Gastroesophageal sphincter (tissue), 3 donors: ENCODE measurements around the gene TJAP1.

Experiments
- POLR2A ChIP-seq, 2 donors: fragments of 450-650 bp; IDR thresholded peaks; one replicate each; pipeline ENCODE4 v1.6.1; 2017; ENCODE audit warnings: antibody characterized with exemption in 2 of 2, mild to moderate bottlenecking in 2 of 2, moderate library complexity in 1 of 2
- TF ChIP-seq, protein P1 (sequence below), 4 experiments: fragments of 200-600 bp in 2 of 4; fragments of 450-650 bp in 2 of 4; sonication (generic) in 1 of 4; IDR thresholded peaks; one replicate each; pipeline ENCODE4 v1.5.1; 2017 to 2019; ENCODE audit warnings: antibody characterized with exemption in 4 of 4, mild to moderate bottlenecking in 2 of 4, moderate library complexity in 2 of 4

DNA sequence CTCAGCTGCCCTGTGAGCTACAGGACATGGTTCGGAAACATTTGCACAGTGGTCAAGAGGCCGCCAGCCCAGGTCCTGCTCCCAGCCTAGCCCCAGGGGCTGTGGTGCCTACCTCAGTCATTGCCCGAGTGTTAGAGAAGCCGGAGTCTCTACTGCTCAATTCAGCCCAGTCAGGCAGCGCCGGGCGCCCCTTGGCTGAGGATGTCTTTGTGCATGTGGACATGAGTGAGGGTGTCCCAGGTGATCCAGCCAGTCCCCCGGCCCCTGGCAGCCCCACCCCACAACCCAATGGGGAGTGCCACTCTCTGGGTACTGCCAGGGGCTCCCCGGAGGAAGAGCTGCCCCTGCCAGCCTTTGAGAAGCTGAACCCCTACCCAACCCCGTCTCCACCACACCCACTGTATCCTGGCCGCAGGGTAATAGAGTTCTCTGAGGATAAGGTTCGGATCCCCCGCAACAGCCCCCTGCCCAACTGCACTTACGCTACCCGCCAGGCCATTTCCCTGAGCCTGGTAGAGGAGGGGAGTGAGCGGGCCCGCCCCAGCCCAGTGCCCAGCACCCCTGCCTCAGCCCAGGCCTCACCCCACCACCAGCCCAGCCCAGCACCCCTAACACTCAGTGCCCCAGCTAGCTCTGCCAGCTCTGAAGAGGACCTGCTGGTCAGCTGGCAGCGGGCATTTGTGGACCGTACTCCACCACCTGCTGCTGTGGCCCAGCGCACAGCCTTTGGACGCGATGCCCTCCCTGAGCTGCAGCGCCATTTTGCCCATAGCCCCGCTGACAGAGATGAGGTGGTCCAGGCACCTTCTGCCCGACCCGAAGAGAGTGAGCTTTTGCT lies 27.6 kb downstream of the TJAP1 start:
- TF ChIP-seq, protein P1, sequence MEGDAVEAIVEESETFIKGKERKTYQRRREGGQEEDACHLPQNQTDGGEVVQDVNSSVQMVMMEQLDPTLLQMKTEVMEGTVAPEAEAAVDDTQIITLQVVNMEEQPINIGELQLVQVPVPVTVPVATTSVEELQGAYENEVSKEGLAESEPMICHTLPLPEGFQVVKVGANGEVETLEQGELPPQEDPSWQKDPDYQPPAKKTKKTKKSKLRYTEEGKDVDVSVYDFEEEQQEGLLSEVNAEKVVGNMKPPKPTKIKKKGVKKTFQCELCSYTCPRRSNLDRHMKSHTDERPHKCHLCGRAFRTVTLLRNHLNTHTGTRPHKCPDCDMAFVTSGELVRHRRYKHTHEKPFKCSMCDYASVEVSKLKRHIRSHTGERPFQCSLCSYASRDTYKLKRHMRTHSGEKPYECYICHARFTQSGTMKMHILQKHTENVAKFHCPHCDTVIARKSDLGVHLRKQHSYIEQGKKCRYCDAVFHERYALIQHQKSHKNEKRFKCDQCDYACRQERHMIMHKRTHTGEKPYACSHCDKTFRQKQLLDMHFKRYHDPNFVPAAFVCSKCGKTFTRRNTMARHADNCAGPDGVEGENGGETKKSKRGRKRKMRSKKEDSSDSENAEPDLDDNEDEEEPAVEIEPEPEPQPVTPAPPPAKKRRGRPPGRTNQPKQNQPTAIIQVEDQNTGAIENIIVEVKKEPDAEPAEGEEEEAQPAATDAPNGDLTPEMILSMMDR (IDR thresholded peaks at IDR 0.05): no peak
- no peak for TF ChIP-seq POLR2A (IDR thresholded peaks at IDR 0.05)
